GM12891 (cell line): ENCODE data around the gene RAB30.

Experiments used
- PAX5 ChIP-seq: IDR thresholded peaks from 2 replicates; pipeline ENCODE4 v1.6.1; 2011; ENCODE audit warnings: low read length, moderate library complexity, mild to moderate bottlenecking; ENCODE audit not compliant: insufficient read depth, severe bottlenecking
- POLR2A ChIP-seq: IDR thresholded peaks from 2 replicates; pipeline ENCODE4 v1.6.1; 2011; ENCODE audit warnings: low read depth, low read length, control low read depth
- POLR2AphosphoS5 ChIP-seq: IDR thresholded peaks from 2 replicates; pipeline ENCODE4 v1.6.1; 2011; ENCODE audit warnings: low read depth, low read length, control low read depth
- POU2F2 ChIP-seq: IDR thresholded peaks from 2 replicates; pipeline ENCODE4 v1.6.1; 2011; ENCODE audit warnings: low read depth, mild to moderate bottlenecking, control low read depth, low read length, moderate library complexity
- TAF1 ChIP-seq: IDR thresholded peaks from 2 replicates; pipeline ENCODE4 v1.6.1; 2011; ENCODE audit warnings: low read depth, low read length, control low read depth

GRCh38 chr11:82967381-82967780, 104.3 kb downstream of the RAB30 start:
- TF ChIP-seq POLR2AphosphoS5 (no peak), TAF1 (no peak), POLR2A (no peak), PAX5 (no peak), POU2F2 (no peak)
